BJ (cell line): ENCODE measurements around the gene C11orf54. TPM values are rescaled to one million over a fixed set of nuclear protein-coding genes. Genes with fewer than 3 reads are reported as not detected.
"Not testable (repeated sequence)": the region's sequence is repeated elsewhere in the genome, so short reads cannot be mapped to it uniquely, and the experiment has no call there.

Experiments used
- CTCF ChIA-PET: fragments of 350-600 bp; formaldehyde crosslinking; extraction: SDS; loops from one replicate; lab custom pipeline; 2021; ENCODE audit warnings: antibody characterized with exemption, inconsistent platforms; lab: Yijun Ruan, JAX
- POLR2A ChIA-PET: fragments of 300-600 bp; sonication (Branson Sonifier 250); formaldehyde crosslinking; extraction: SDS; loops from one replicate; lab custom pipeline; 2021; ENCODE audit warnings: antibody characterized with exemption; lab: Charles Lee
- DNase-seq: peaks from one replicate; pipeline ENCODE4 v3.0.0-alpha.2; 2011; ENCODE audit warnings: low read depth
- H3K27me3 ChIP-seq: 2 replicates; pipeline ENCODE4 v1.6.0; 2011; ENCODE audit warnings: low read length; ENCODE audit not compliant: control insufficient read depth, insufficient read depth
- H3K36me3 ChIP-seq: 2 replicates; pipeline ENCODE4 v1.5.1; 2011; ENCODE audit warnings: low read length; ENCODE audit not compliant: control insufficient read depth, insufficient read depth
- H3K4me3 ChIP-seq: 2 replicates; pipeline ENCODE4 v1.5.1; 2011; ENCODE audit warnings: low read depth, mild to moderate bottlenecking, control low read depth, low read length
- CTCF ChIP-seq: IDR thresholded peaks from 2 replicates; pipeline ENCODE4 v1.5.1; 2011; ENCODE audit warnings: low read depth, mild to moderate bottlenecking, control low read depth, inconsistent platforms, low read length, moderate library complexity; ENCODE audit not compliant: insufficient read depth
- polyA plus RNA-seq: library from polyadenylated mRNA; depleted of rRNA; stranded (reverse); fragments of >200 nt; gene quantifications from 2 replicates; pipeline ENCODE4 v1.2.3, GENCODE V29; 2011

C11orf54 gene
- polyA plus RNA-seq, 1 experiment: 6.8 TPM

- POLR2A ChIA-PET: no interaction called here
- Histone ChIP-seq H3K4me3 (no peak overlapping the region), H3K27me3 (no peaks in the 10 kb centered on the region), H3K36me3 (peaks cover 6% of the 10 kb centered on the region)
- no peak for DNase-seq
- no peak for TF ChIP-seq CTCF
- CTCF ChIA-PET: interaction anchor here (0.8 kb wide), 1 partner anchor 16 kb away, joined by 3 read pairs; the partner anchor contains the start of genes C11orf54 and TAF1D
These were observed 15.3 kb downstream of the C11orf54 start for GRCh38 chr11:93756748-93757147.

GRCh38 chr11:93757301-93757700, 15.8 kb downstream of the C11orf54 start:
- Histone ChIP-seq H3K36me3 (peaks cover 6% of the 10 kb centered on the region), H3K27me3 (no peaks in the 10 kb centered on the region), H3K4me3 (no peak overlapping the region)
- ChIA-PET CTCF (interaction anchor here (0.8 kb wide), 1 partner anchor 16 kb away, joined by 3 read pairs; the partner anchor contains the start of genes C11orf54 and TAF1D), POLR2A (no interaction called here)
- DNase-seq: no peak
- TF ChIP-seq CTCF: no peak

GRCh38 chr11:93757924-93758865, 16.7 kb downstream of the C11orf54 start:
- DNase-seq: no peak
- no peak overlapping the region for H3K4me3 ChIP-seq
- no peaks in the 10 kb centered on the region for H3K27me3 ChIP-seq
- H3K36me3 ChIP-seq: peaks cover 6% of the 10 kb centered on the region
- ChIA-PET CTCF (no interaction called here), POLR2A (no interaction called here)
- TF ChIP-seq CTCF: no peak

- H3K36me3 ChIP-seq, DNase-seq, POLR2A ChIA-PET, CTCF ChIA-PET, H3K4me3 ChIP-seq, H3K27me3 ChIP-seq: not testable (repeated sequence)
These were observed 17.7 kb downstream of the C11orf54 start for GRCh38 chr11:93759123-93759522.

- Histone ChIP-seq H3K27me3 (no peaks in the 10 kb centered on the region), H3K4me3 (no peak overlapping the region), H3K36me3 (peaks cover 6% of the 10 kb centered on the region)
- CTCF ChIA-PET: interaction anchor here (0.6 to 0.8 kb wide), 2 partner anchors 21 to 23 kb away, joined by 3 read pairs; partner anchors contain the start of genes C11orf54 and TAF1D
- TF ChIP-seq CTCF: no peak
- no peak for DNase-seq
- POLR2A ChIA-PET: no interaction called here
These were observed 20.4 kb downstream of the C11orf54 start for GRCh38 chr11:93761910-93762309.
